ENCODE results near the gene MADD. TPM values are rescaled to one million over a fixed set of nuclear protein-coding genes. Genes with fewer than 3 reads are reported as not detected.

MADD gene
- total and polyA plus RNA-seq, 2 donors (not counting 3 experiments of a cell fraction or from before 2014, with no cell fraction given), result 35.3 to 36.8 TPM

DNA sequence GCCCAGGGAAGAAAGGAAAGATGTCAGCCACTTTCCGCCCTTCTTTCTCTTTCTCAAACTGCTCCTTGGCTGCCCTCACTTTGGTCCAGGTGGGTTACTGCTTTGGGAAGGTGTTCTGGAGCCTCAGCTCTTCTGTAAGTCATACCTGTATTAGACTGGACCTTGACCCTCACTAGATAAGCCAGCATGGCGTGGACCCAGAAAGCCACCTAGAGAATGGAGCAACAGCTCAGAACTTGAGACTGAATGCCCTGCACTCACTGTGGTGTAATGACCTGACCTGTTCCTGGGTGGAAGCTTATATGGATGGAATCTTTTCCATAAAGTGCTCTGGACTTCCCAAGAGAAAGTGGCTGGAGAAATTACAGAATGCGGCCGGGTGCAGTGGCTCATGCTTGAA lies 36.9 kb upstream of the MADD start:
- H3K4me3 ChIP-seq (replicated peaks in 1 of 3; ENCODE audit: insufficient read depth in 1 of 3, low read depth in 1 of 3, low read length in 3 of 3), result no peak overlapping the region
- FAIRE-seq, result no peak
- TF ChIP-seq FOS (IDR thresholded peaks at IDR 0.05; ENCODE audit: borderline replicate concordance, insufficient read depth, low read length), result no peak
- TF ChIP-seq GATA2 (IDR thresholded peaks at IDR 0.05; ENCODE audit: insufficient read depth, insufficient read length, low read depth, low read length), result no peak
- TF ChIP-seq JUN (IDR thresholded peaks at IDR 0.05; ENCODE audit: borderline replicate concordance, insufficient read depth, insufficient read length, low read depth), result no peak
- TF ChIP-seq POLR2A (IDR thresholded peaks at IDR 0.05; ENCODE audit: low read depth, low read length), result no peak
- TF ChIP-seq MYC (IDR thresholded peaks at IDR 0.05; ENCODE audit: low read depth, low read length), result no peak
- TF ChIP-seq, protein P1, sequence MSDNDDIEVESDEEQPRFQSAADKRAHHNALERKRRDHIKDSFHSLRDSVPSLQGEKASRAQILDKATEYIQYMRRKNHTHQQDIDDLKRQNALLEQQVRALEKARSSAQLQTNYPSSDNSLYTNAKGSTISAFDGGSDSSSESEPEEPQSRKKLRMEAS (IDR thresholded peaks at IDR 0.05; ENCODE audit: insufficient read depth, insufficient read length), result no peak
- TF ChIP-seq, protein P2, sequence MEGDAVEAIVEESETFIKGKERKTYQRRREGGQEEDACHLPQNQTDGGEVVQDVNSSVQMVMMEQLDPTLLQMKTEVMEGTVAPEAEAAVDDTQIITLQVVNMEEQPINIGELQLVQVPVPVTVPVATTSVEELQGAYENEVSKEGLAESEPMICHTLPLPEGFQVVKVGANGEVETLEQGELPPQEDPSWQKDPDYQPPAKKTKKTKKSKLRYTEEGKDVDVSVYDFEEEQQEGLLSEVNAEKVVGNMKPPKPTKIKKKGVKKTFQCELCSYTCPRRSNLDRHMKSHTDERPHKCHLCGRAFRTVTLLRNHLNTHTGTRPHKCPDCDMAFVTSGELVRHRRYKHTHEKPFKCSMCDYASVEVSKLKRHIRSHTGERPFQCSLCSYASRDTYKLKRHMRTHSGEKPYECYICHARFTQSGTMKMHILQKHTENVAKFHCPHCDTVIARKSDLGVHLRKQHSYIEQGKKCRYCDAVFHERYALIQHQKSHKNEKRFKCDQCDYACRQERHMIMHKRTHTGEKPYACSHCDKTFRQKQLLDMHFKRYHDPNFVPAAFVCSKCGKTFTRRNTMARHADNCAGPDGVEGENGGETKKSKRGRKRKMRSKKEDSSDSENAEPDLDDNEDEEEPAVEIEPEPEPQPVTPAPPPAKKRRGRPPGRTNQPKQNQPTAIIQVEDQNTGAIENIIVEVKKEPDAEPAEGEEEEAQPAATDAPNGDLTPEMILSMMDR (IDR thresholded peaks at IDR 0.05; ENCODE audit: extremely low read depth in 1 of 2, insufficient read depth in 1 of 2, low read depth in 1 of 2, low read length in 2 of 2), result no peak
- TF ChIP-seq POLR2AphosphoS5 (IDR thresholded peaks at IDR 0.05; ENCODE audit: insufficient read depth, low read depth, low read length), result no peak
- no peak for TF ChIP-seq EZH2 (IDR thresholded peaks at IDR 0.05; ENCODE audit: borderline replicate concordance, low read depth, low read length, severe bottlenecking)

More for the DNA sequence above, 36.9 kb upstream of the MADD start:
- no TSS peak for BruUV-seq (replicated peaks)
- H3K4me2 ChIP-seq (ENCODE audit: insufficient read depth, low read length), result no peak overlapping the region
- H3K36me3 ChIP-seq (ENCODE audit: control insufficient read depth in 2 of 2, extremely low read depth in 1 of 2, insufficient read depth in 2 of 2, low read length in 2 of 2), result peaks cover 9 to 17% of the 10 kb centered on the region in 2 experiments
- ChIA-PET POLR2A (no interaction called here), CTCF (interaction anchor here (0.7 to 5.8 kb wide), 9 partner anchors 9 to 141 kb away, joined by 3 to 63 read pairs (median 6); partner anchors contain the start of genes ACP2, DDB2 and NR1H3)
- no peak overlapping the region for H3K9ac ChIP-seq (replicated peaks; ENCODE audit: extremely low read depth, insufficient read depth, low read length)
- DNase-seq (ENCODE audit: low read depth, low spot score), result no peak
- H3K4me1 ChIP-seq (ENCODE audit: control insufficient read depth, extremely low read depth, insufficient read depth, low read length), result peaks cover 15% of the 10 kb centered on the region
- no peak overlapping the region for H3K27ac ChIP-seq (ENCODE audit: insufficient read depth, low read depth, low read length)
- no peaks in the 10 kb centered on the region for H3K79me2 ChIP-seq (ENCODE audit: control insufficient read depth, insufficient read depth, low read length)
- intact Hi-C loops (cut with micrococcal nuclease), result no loop called here
- H2AFZ ChIP-seq (ENCODE audit: low read depth, low read length), result no peak overlapping the region
- H3K9me3 ChIP-seq (replicated peaks; ENCODE audit: control insufficient read depth, insufficient read depth, low read length), result no peaks in the 10 kb centered on the region
- dilution Hi-C loops (cut with MboI; ENCODE audit: extremely low pct_ligation_motif_present, low sequenced_read_pairs), result no loop called here
- no peaks in the 10 kb centered on the region for H3K9me1 ChIP-seq (replicated peaks; ENCODE audit: control insufficient read depth, extremely low read depth, insufficient read depth, low read length)
- no peaks in the 10 kb centered on the region for H4K20me1 ChIP-seq (replicated peaks; ENCODE audit: control insufficient read depth, extremely low read depth, insufficient read depth, low read length)
- H3K27me3 ChIP-seq (ENCODE audit: control insufficient read depth in 2 of 2, insufficient read depth in 2 of 2, low read length in 2 of 2), result no peaks in the 10 kb centered on the region

Data from endothelial cell of umbilical vein (primary cell).